Measurements from ENCODE around the gene ASF1A.

The ASF1A gene

DNA sequence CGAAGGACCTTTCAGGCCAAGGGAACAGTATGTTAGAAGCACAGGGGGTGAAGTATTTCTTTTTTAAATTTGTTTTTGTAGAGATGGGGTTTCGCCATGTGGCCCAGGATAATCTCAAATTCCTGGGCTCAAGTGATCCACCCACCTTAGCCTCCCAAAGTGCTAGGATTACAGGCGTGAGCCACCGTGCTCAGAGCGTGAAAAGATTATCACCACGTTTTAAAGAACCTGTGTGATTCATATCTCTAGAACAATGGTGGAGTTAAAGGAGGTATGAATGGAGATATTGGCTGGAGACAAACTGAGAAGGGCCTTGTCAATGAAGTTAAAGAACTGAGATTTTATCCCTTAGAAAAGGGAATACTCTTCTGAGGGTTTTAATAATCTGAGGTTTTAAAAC, 9.7 kb downstream of the ASF1A start:
- TF ChIP-seq, protein P1, sequence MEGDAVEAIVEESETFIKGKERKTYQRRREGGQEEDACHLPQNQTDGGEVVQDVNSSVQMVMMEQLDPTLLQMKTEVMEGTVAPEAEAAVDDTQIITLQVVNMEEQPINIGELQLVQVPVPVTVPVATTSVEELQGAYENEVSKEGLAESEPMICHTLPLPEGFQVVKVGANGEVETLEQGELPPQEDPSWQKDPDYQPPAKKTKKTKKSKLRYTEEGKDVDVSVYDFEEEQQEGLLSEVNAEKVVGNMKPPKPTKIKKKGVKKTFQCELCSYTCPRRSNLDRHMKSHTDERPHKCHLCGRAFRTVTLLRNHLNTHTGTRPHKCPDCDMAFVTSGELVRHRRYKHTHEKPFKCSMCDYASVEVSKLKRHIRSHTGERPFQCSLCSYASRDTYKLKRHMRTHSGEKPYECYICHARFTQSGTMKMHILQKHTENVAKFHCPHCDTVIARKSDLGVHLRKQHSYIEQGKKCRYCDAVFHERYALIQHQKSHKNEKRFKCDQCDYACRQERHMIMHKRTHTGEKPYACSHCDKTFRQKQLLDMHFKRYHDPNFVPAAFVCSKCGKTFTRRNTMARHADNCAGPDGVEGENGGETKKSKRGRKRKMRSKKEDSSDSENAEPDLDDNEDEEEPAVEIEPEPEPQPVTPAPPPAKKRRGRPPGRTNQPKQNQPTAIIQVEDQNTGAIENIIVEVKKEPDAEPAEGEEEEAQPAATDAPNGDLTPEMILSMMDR (IDR thresholded peaks at IDR 0.05): no peak
- H3K36me3 ChIP-seq: peaks cover 28 to 46% (median 40%) of the 10 kb centered on the region in 3 donors
- peaks cover 0 to 16% (median 0%) of the 10 kb centered on the region in 4 donors for H3K4me1 ChIP-seq
- no peaks in the 10 kb centered on the region for H3K27me3 ChIP-seq
- DNase-seq: no peak
- H3K4me3 ChIP-seq: no peak overlapping the region
- intact Hi-C loops (cut with DNase I; ENCODE audit: low total_unique reads): no loop called here
- no peak overlapping the region for H3K27ac ChIP-seq
- no peaks in the 10 kb centered on the region for H3K9me3 ChIP-seq

DNA sequence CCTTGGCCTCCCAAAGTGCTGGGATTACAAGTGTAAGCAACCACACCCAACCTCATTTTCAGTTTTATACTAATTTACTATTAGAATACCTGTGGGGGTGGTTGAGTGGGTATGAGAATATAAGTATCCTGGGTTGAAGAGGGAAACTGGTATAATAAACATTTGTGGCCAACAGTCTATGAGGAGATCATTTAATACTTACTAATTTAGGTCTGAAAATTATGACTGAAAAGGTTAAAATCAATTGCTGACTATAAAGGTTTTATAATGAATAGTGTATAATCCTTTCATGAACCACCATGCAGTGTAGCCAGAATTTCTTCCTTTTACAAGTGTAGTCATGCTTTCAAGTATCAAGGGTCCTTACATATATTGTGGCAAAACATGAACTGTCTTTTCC, 11.1 kb downstream of the ASF1A start:
- peaks cover 0 to 16% (median 0%) of the 10 kb centered on the region in 4 donors for H3K4me1 ChIP-seq
- H3K27ac ChIP-seq: no peak overlapping the region
- no peaks in the 10 kb centered on the region for H3K9me3 ChIP-seq
- H3K36me3 ChIP-seq: peaks cover 39 to 56% (median 43%) of the 10 kb centered on the region in 3 donors
- no peak overlapping the region for H3K4me3 ChIP-seq
- no peak for DNase-seq
- TF ChIP-seq, protein P1 (IDR thresholded peaks at IDR 0.05): no peak
- intact Hi-C loops (cut with DNase I; ENCODE audit: low total_unique reads): no loop called here
- no peaks in the 10 kb centered on the region for H3K27me3 ChIP-seq

DNA sequence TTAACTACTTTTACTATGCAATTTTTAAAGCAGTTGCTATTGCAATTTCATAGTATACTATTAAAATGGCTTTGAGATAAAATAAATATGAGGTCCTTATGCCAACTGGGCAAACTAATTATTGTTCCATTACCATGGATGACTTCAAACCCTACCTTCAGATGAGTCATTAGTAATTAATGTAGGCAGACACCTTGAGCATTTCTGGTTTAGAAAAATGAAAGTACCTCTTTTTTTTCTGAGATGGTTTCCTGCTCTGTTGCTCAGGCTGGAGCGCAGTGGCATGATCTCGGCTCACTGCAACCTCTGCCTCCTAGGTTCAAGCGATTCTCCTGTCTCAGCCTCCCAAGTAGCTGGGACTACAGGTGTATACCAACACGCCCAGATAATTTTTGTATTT, 11.9 kb downstream of the ASF1A start:
- TF ChIP-seq, protein P1 (IDR thresholded peaks at IDR 0.05): no peak
- H3K27me3 ChIP-seq: no peaks in the 10 kb centered on the region
- no peak overlapping the region for H3K27ac ChIP-seq
- H3K9me3 ChIP-seq: no peaks in the 10 kb centered on the region
- H3K4me3 ChIP-seq: no peak overlapping the region
- peaks cover 41 to 58% (median 43%) of the 10 kb centered on the region in 3 donors for H3K36me3 ChIP-seq
- no peak for DNase-seq
- intact Hi-C loops (cut with DNase I; ENCODE audit: low total_unique reads): no loop called here
- H3K4me1 ChIP-seq: peaks cover 0 to 10% (median 0%) of the 10 kb centered on the region in 4 donors

DNA sequence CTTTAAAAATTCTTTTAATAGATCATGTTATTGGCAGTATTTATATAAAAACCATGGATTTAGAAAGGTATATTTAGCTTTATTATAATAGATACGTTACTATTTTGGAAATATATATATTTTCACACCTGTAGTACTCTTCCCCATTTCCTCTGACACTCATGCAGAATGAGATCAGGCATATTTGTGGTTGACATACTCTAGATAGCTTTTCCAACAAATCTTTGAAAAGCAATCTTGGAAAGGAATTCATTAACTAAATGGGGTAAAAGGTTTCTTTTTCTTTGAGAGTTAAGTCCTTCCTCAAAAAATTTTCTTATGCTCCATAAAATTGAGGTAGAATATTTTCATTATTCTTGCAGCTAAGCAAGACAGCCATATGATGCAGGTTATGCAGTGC, 14.5 kb downstream of the ASF1A start:
- intact Hi-C loops (cut with DNase I; ENCODE audit: low total_unique reads): no loop called here
- DNase-seq: no peak
- no peaks in the 10 kb centered on the region for H3K27me3 ChIP-seq
- TF ChIP-seq, protein P1 (IDR thresholded peaks at IDR 0.05): no peak
- H3K27ac ChIP-seq: no peak overlapping the region
- no peaks in the 10 kb centered on the region for H3K9me3 ChIP-seq
- no peaks in the 10 kb centered on the region for H3K4me1 ChIP-seq
- no peak overlapping the region for H3K4me3 ChIP-seq
- H3K36me3 ChIP-seq: peaks cover 42 to 73% (median 61%) of the 10 kb centered on the region in 3 donors

DNA sequence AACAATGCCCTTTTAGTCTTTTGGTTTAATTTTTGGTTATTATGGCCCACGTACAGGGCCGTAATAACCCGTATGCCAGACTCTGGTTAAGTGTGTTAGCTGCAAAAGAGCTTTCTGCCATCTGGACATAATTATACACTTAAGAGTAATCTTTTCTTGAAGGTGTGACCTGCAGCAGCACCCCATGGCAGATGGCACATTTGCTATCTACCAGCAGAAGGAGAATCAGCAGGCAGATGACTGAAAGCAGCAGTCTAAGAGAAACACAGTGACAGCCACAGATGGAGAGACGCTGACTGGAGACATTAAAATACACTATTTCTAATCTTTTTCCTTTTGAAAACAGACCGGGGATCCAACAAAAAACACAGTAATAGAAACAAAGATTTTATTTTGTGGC, 18.7 kb downstream of the ASF1A start:
- Histone ChIP-seq H3K4me3 (no peak overlapping the region), H3K27me3 (no peaks in the 10 kb centered on the region), H3K36me3 (peaks cover 34 to 82% (median 60%) of the 10 kb centered on the region in 3 donors), H3K27ac (no peak overlapping the region), H3K4me1 (no peaks in the 10 kb centered on the region), H3K9me3 (no peaks in the 10 kb centered on the region)
- TF ChIP-seq, protein P1 (IDR thresholded peaks at IDR 0.05): no peak
- intact Hi-C loops (cut with DNase I; ENCODE audit: low total_unique reads): no loop called here
- DNase-seq: no peak

DNA sequence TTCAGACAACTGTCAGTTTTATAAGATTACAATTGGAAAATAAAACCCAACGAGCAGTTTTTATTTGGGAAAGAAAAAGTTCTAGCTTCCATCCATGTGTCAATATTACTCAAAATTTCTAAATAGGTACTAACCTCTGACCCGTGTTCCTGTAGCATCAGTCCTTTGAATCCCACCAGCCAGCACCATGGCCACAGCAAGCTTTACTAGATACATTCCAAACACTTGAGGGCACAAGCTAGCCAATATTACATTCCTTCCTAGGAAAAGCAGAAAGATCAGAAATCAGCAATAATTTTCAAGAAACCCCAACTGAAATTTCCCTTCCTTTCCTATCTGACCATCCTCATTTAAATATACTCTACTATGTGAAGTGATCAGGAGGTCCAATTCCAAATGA, 19.2 kb downstream of the ASF1A start:
- no peak overlapping the region for H3K27ac ChIP-seq
- no peak overlapping the region for H3K4me3 ChIP-seq
- H3K36me3 ChIP-seq: peaks cover 28 to 81% (median 58%) of the 10 kb centered on the region in 3 donors
- H3K4me1 ChIP-seq: no peaks in the 10 kb centered on the region
- no peaks in the 10 kb centered on the region for H3K27me3 ChIP-seq
- TF ChIP-seq, protein P1 (IDR thresholded peaks at IDR 0.05): no peak
- intact Hi-C loops (cut with DNase I; ENCODE audit: low total_unique reads): no loop called here
- H3K9me3 ChIP-seq: no peaks in the 10 kb centered on the region
- DNase-seq: no peak
